HepG2 (cell line): ENCODE measurements around the gene TEKTIP1. TPM values are rescaled to one million over a fixed set of nuclear protein-coding genes. Genes with fewer than 3 reads are reported as not detected.

ENCODE experiments used
- CSRNP1 ChIP-seq: sonication (generic); formaldehyde crosslinking; IDR thresholded peaks from 2 replicates; pipeline ENCODE4 v1.8.1; 2023; ENCODE audit warnings: mild to moderate bottlenecking, missing genetic modification reagents
- E2F1 ChIP-seq: sonication (generic); formaldehyde crosslinking; IDR thresholded peaks from 2 replicates; pipeline ENCODE4 v1.5.0; 2020; ENCODE audit warnings: missing genetic modification reagents
- E2F5 ChIP-seq: sonication (generic); formaldehyde crosslinking; conservative IDR thresholded peaks from 2 replicates; pipeline ENCODE4 v1.4.0; 2020; ENCODE audit warnings: missing genetic modification reagents
- IKZF4 ChIP-seq: sonication (generic); formaldehyde crosslinking; IDR thresholded peaks from 2 replicates; pipeline ENCODE4 v1.5.1; 2020; ENCODE audit warnings: borderline replicate concordance, mild to moderate bottlenecking, low read depth, missing genetic modification reagents; ENCODE audit errors: not compliant biosample characterization
- IRX3 ChIP-seq: sonication (generic); formaldehyde crosslinking; IDR thresholded peaks from 2 replicates; pipeline ENCODE4 v1.8.1; 2023; ENCODE audit warnings: mild to moderate bottlenecking, low read depth, missing genetic modification reagents, borderline replicate concordance
- JUNB ChIP-seq: sonication (generic); formaldehyde crosslinking; IDR thresholded peaks from 2 replicates; pipeline ENCODE4 v1.8.0; 2022; ENCODE audit warnings: missing genetic modification reagents, mild to moderate bottlenecking, borderline replicate concordance
- MTF2 ChIP-seq: sonication (generic); formaldehyde crosslinking; IDR thresholded peaks from 2 replicates; pipeline ENCODE4 v1.5.0; 2020; ENCODE audit warnings: missing genetic modification reagents, borderline replicate concordance
- MXD4 ChIP-seq: IDR thresholded peaks from 2 replicates; pipeline ENCODE4 v1.6.1; 2016; ENCODE audit warnings: mild to moderate bottlenecking, missing biosample characterization, missing genetic modification reagents
- PCBP1 ChIP-seq: fragments of 200-400 bp; formaldehyde crosslinking; IDR thresholded peaks from 2 replicates; pipeline ENCODE4 v1.6.1; 2017; ENCODE audit warnings: mild to moderate bottlenecking, low read depth, low read length, borderline replicate concordance
- SMARCC2 ChIP-seq: fragments of 450-650 bp; IDR thresholded peaks from 2 replicates; pipeline ENCODE4 v1.6.1; 2017; ENCODE audit warnings: antibody characterized with exemption, mild to moderate bottlenecking
- TBX2 ChIP-seq: sonication (generic); formaldehyde crosslinking; IDR thresholded peaks from 2 replicates; pipeline ENCODE4 v1.5.0; 2020; ENCODE audit warnings: missing genetic modification reagents, mild to moderate bottlenecking, borderline replicate concordance
- TP53 ChIP-seq: sonication (generic); formaldehyde crosslinking; conservative IDR thresholded peaks from 2 replicates; pipeline ENCODE4 v1.4.0; 2020; ENCODE audit warnings: missing genetic modification reagents
- YEATS4 ChIP-seq: sonication (generic); formaldehyde crosslinking; IDR thresholded peaks from 2 replicates; pipeline ENCODE4 v1.4.0; 2020; ENCODE audit warnings: missing genetic modification reagents, borderline replicate concordance
- ZBTB44 ChIP-seq: sonication (generic); formaldehyde crosslinking; IDR thresholded peaks from 2 replicates; pipeline ENCODE4 v1.4.0; 2020; ENCODE audit warnings: missing genetic modification reagents
- ZBTB49 ChIP-seq: sonication (generic); formaldehyde crosslinking; IDR thresholded peaks from 2 replicates; pipeline ENCODE4 v1.4.0; 2020; ENCODE audit warnings: missing genetic modification reagents, borderline replicate concordance
- ZMYM2 ChIP-seq: sonication (generic); formaldehyde crosslinking; IDR thresholded peaks from 2 replicates; pipeline ENCODE4 v1.8.0; 2022; ENCODE audit warnings: mild to moderate bottlenecking, missing genetic modification reagents
- ZNF17 ChIP-seq: sonication (generic); formaldehyde crosslinking; IDR thresholded peaks from 2 replicates; pipeline ENCODE4 v1.5.0; 2020; ENCODE audit warnings: mild to moderate bottlenecking, missing genetic modification reagents
- ZNF543 ChIP-seq: sonication (generic); formaldehyde crosslinking; IDR thresholded peaks from 2 replicates; pipeline ENCODE4 v1.4.0; 2020; ENCODE audit warnings: mild to moderate bottlenecking, missing genetic modification reagents
- polyA plus RNA-seq, 8 experiments: library from polyadenylated mRNA; depleted of rRNA in 3 of 8; stranded (reverse) in 7 of 8; unstranded in 1 of 8; fragments of >200 nt; fragmentation: Illumina TruSeq in 4 of 8; extraction: Trizol in 4 of 8; gene quantifications; 2 replicates each; pipeline versions ENCODE4 v1.2.1 to v1.2.3, GENCODE V29; 2011 to 2016; ENCODE audit warnings: low read depth in 4 of 8, missing spikeins in 1 of 8, mixed read lengths in 1 of 8; ENCODE audit not compliant: insufficient read depth in 1 of 8
- total RNA-seq, 5 experiments: library from RNA; depleted of rRNA; stranded (reverse); fragments of >200 nt; fragmentation: Illumina TruSeq; extraction: Trizol; gene quantifications; 2 replicates each; pipeline ENCODE4 v1.2.3, GENCODE V29; 2016; ENCODE audit warnings: low read depth in 1 of 5
- TF ChIP-seq, protein P1 (sequence below): sonication (generic); formaldehyde crosslinking; IDR thresholded peaks from 2 replicates; pipeline ENCODE4 v1.4.0; 2020; ENCODE audit warnings: mild to moderate bottlenecking, missing genetic modification reagents

TEKTIP1 gene
- total and polyA plus RNA-seq, 2 of the 13 experiments (the other 11 are each of a cell fraction or from before 2014, with no cell fraction given) = not detected

DNA sequence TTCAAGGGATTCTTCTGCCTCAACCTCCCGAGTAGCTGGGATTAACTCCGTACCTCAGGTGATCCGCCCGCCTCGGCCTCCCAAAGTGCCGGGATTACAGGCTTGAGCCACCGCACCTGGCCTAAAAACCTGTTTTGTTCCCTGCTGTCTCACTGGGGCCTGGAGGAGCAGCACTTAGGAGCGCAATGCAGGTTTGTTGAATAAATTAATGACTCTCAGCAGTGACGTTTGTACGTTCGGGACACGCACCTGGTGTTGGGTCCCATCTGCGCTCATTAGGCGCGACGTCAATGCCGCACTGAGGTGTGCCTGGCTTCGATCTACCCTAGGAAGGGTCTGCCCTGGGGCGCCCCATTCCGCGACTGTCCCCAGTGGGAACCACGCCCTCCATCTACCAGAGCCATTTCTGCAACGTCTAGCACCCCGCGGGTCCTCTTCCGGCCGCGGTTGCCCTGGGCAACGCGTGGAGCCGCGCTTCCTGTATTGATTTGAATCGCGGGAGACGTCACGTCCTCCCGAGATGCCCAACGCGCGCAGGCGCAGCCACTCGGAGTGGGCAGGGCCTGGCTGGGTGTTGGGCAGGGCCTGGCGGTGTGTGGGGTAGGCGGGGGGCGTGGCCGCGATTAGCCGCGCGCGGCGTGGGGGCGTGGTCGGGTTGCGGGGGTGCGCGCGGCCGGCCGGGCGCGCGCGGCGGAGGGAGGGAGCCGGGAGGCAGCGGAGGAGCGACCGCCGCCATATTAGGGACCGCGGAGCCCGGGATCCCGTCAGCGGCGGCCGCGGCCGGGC is 33.2 kb upstream of the TEKTIP1 start, which contains the start of gene FZR1 (continued):
- TF ChIP-seq CSRNP1 (CRISPR knock-in tag) = 0 out of 2 replicates have a peak, but pooled peaks have one; percentile 7
- TF ChIP-seq TP53 (CRISPR knock-in tag) = no peak
- TF ChIP-seq YEATS4 (CRISPR knock-in tag) = peak; percentile 76; the same call in 1 of the 2 replicates
- TF ChIP-seq ZMYM2 (CRISPR knock-in tag) = peak; percentile 75; the same call in 1 of the 2 replicates
- TF ChIP-seq IRX3 (CRISPR knock-in tag) = no peak
- TF ChIP-seq IKZF4 (CRISPR knock-in tag) = no peak
- TF ChIP-seq E2F1 (CRISPR knock-in tag) = no peak
- TF ChIP-seq ZBTB49 (CRISPR knock-in tag) = no peak
- no peak for TF ChIP-seq ZBTB44
- TF ChIP-seq SMARCC2 = no peak
- TF ChIP-seq TBX2 (CRISPR knock-in tag) = peak; percentile 62
- TF ChIP-seq, protein P1, sequence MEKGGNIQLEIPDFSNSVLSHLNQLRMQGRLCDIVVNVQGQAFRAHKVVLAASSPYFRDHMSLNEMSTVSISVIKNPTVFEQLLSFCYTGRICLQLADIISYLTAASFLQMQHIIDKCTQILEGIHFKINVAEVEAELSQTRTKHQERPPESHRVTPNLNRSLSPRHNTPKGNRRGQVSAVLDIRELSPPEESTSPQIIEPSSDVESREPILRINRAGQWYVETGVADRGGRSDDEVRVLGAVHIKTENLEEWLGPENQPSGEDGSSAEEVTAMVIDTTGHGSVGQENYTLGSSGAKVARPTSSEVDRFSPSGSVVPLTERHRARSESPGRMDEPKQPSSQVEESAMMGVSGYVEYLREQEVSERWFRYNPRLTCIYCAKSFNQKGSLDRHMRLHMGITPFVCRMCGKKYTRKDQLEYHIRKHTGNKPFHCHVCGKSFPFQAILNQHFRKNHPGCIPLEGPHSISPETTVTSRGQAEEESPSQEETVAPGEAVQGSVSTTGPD (CRISPR knock-in tag) = no peak
- no peak for TF ChIP-seq JUNB (CRISPR knock-in tag)
- peak; percentile 60; the same call in 1 of the 2 replicates for TF ChIP-seq E2F5 (CRISPR knock-in tag)
- TF ChIP-seq ZNF17 (CRISPR knock-in tag) = no peak
- peak; percentile 85 for TF ChIP-seq MXD4 (CRISPR knock-in tag)
- TF ChIP-seq ZNF543 = no peak
- no peak for TF ChIP-seq PCBP1
- no peak for TF ChIP-seq MTF2
